Measurements from ENCODE around the gene PRRX2.

PRRX2 gene

DNA sequence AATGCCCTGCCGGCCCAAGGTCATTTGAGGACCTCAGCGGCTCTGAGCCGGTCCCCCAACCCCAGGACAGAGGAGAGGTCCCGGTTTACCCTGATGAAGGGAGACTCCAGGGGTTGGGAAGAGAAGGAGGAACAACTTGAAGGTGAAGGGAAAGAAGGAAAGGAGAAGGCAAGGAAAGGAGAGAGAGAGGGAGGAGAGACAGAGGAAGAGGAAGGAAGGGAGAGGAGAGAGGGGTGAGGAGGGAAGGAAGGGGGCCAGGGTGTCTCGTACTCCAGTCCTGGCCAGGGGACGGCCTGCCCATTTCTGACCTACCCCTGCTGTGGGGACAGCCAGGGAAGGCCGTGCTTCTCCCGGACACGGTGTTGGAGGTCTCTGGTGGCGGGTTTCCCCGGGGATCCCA, 1.9 kb downstream of the PRRX2 start:
- TF ChIP-seq ZFX (IDR thresholded peaks at IDR 0.05; ENCODE audit: borderline replicate concordance) (no peak), CTCF (IDR thresholded peaks at IDR 0.05) (no peak)
- no peak overlapping the region for H3K27ac ChIP-seq

- TF ChIP-seq ZFX (IDR thresholded peaks at IDR 0.05; ENCODE audit: borderline replicate concordance) (no peak), CTCF (IDR thresholded peaks at IDR 0.05) (no peak)
- H3K27ac ChIP-seq = no peak overlapping the region
These were observed 2.4 kb downstream of the PRRX2 start for GRCh38 chr9:129667850-129668249.

DNA sequence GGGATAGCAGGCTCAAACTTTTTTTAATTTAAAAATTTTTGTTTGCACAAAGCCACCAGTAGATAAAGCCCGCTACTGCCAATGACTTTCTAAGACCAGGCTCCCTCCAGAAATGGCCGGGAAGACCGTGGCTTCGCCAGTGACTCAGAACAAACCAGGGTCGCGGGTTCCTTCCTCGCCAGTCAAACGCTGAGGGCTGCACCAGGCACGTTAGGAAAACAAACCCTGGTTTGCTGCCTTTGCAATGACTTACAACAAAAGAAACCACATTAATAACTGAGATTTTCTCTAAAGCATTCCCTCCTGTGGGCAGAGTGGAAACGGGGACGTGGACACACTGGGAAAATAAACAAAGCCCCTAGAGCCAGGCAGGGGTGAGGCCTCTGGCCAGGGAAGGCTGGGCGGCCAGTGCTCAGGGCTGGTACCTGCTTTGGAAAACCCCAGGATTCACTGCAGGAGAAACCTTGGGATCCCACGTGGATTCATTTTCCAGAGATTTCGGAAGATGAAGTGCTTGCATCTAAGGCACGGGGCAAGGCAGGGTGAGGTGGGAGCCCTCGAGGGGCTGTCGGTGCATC, 3.8 kb downstream of the PRRX2 start:
- H3K27ac ChIP-seq = no peak overlapping the region
- TF ChIP-seq CTCF (IDR thresholded peaks at IDR 0.05) (no peak), ZFX (IDR thresholded peaks at IDR 0.05; ENCODE audit: borderline replicate concordance) (no peak)

DNA sequence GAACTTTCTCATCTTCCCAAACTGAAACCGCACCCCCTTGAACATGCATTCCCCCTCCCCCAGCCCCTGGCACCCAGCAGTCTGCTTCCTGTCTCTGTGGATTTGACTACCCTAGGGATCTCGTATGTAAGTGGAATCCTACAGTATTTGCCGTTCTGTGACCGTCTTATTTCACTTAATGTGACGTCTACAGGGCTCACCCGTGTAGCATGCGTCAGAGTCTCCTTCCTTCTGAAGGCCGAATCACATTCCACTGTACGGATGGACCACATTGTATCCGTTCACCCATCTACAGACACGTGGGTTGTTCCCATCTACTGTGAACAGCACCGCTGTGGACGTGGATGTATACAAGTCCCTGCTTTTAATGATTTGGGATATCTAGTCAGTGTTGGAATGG, 4.5 kb downstream of the PRRX2 start:
- no peak overlapping the region for H3K27ac ChIP-seq
- TF ChIP-seq ZFX (IDR thresholded peaks at IDR 0.05; ENCODE audit: borderline replicate concordance) = no peak
- no peak for TF ChIP-seq CTCF (IDR thresholded peaks at IDR 0.05)

- TF ChIP-seq CTCF (IDR thresholded peaks at IDR 0.05) (no peak), ZFX (IDR thresholded peaks at IDR 0.05; ENCODE audit: borderline replicate concordance) (no peak)
- no peak overlapping the region for H3K27ac ChIP-seq
These were observed 5.6 kb downstream of the PRRX2 start for GRCh38 chr9:129671065-129671464.

DNA sequence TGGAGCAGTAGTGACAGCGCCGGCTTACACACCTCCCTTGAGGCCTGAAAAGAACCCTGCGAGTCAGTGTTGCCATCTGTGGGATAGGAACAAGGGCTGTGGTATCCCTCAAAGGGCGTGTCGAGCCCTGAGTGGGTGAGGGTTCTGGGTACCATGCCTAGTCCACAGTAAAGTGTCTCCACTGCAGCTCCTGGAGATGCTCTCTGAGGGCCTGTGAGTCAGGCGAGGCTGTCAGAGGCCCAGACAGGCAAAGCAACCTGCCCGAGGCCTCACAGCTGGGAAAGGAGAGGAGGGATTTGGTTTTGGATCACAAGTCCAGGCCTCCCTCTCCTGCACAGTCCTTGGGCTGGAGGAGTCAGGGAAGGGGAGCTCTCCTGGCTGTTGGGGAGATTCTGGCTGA, 6.1 kb downstream of the PRRX2 start:
- H3K27ac ChIP-seq = no peak overlapping the region
- no peak for TF ChIP-seq ZFX (IDR thresholded peaks at IDR 0.05; ENCODE audit: borderline replicate concordance)

- no peak overlapping the region for H3K27ac ChIP-seq
- TF ChIP-seq CTCF (IDR thresholded peaks at IDR 0.05) (no peak), ZFX (IDR thresholded peaks at IDR 0.05; ENCODE audit: borderline replicate concordance) (no peak)
These were observed 7.3 kb downstream of the PRRX2 start for GRCh38 chr9:129672702-129673101.

DNA sequence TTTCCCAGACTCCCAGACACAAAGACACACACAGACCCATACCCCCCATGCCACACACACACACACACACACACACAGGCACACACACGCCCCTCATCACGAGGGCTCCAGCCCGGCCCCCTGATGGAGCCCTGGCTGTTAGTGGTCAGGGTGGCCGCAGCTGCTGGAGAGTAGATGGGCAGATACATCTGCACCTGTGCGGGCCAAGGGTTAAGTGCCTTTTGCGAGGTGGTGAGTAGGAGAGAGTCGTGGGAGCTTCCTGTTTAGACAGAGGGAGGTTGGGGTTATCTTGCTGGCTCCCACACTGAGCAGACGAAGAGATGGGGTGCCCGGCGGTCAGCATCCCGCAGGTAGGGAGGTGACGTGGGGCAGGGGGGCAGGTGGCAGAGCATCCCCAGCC, 8.2 kb downstream of the PRRX2 start:
- no peak overlapping the region for H3K27ac ChIP-seq
- no peak for TF ChIP-seq ZFX (IDR thresholded peaks at IDR 0.05; ENCODE audit: borderline replicate concordance)
